Measurements from ENCODE around the gene TGFA.

DNA sequence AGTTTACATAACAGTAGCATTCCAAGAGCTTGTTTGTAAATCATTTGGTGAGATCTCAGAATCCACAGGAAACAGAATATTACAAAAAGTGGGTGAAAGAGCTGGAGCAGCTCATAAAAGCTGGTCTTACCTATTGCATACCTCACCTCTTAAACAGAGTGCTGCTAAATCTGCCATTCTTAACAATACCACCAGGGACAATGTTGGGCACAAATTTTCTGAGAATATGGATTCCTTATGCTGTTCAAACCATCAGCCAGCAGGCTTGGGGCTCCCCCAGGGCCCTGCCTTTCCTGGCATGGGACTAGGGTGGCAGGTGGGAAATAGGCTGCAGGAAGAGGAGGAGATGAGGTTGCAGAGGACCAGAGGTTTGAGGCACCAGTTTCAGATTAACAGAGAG is 55.6 kb downstream of the TGFA start:
- TF ChIP-seq BHLHE40 (IDR thresholded peaks at IDR 0.05; ENCODE audit: borderline replicate concordance) (no peak), FOXK2 (IDR thresholded peaks at IDR 0.05) (no peak), SUZ12 (IDR thresholded peaks at IDR 0.05) (no peak), ELF4 (IDR thresholded peaks at IDR 0.05) (no peak)

All from HEK293T (cell line).